ENCODE measurements around the gene AMFR. TPM values are rescaled to one million over a fixed set of nuclear protein-coding genes. Genes with fewer than 3 reads are reported as not detected.
A peak's percentile ranks its signal among the peaks of the same experiment; 100 is the strongest.

AMFR gene
- total RNA-seq, 1 donor from 2014 or later, result 69.9 TPM

GRCh38 chr16:56364865-56365264 is 60.5 kb downstream of the AMFR start:
- peaks cover 5% of the 10 kb centered on the region for H3K27me3 Mint-ChIP-seq (ENCODE audit: unreplicated experiment)
- no peak overlapping the region for H3K4me3 Mint-ChIP-seq (ENCODE audit: unreplicated experiment)
- peaks cover 3% of the 10 kb centered on the region for H3K9me3 Mint-ChIP-seq (ENCODE audit: unreplicated experiment)
- DNase-seq, result no peak
- TF ChIP-seq CTCF (IDR thresholded peaks at IDR 0.05; ENCODE audit: partially characterized antibody, unreplicated experiment), result no peak
- H3K27ac Mint-ChIP-seq (ENCODE audit: unreplicated experiment), result no peak overlapping the region
- H3K36me3 Mint-ChIP-seq (ENCODE audit: unreplicated experiment), result no peaks in the 10 kb centered on the region
- peaks cover 29% of the 10 kb centered on the region for H3K4me1 Mint-ChIP-seq (ENCODE audit: low read depth, unreplicated experiment)

- H3K36me3 Mint-ChIP-seq (ENCODE audit: unreplicated experiment), result no peaks in the 10 kb centered on the region
- no peak for TF ChIP-seq CTCF (IDR thresholded peaks at IDR 0.05; ENCODE audit: partially characterized antibody, unreplicated experiment)
- no peak for DNase-seq
- H3K4me1 Mint-ChIP-seq (ENCODE audit: low read depth, unreplicated experiment), result peaks cover 24% of the 10 kb centered on the region
- H3K27ac Mint-ChIP-seq (ENCODE audit: unreplicated experiment), result no peak overlapping the region
- peaks cover 7% of the 10 kb centered on the region for H3K27me3 Mint-ChIP-seq (ENCODE audit: unreplicated experiment)
- H3K4me3 Mint-ChIP-seq (ENCODE audit: unreplicated experiment), result no peak overlapping the region
- peaks cover 3% of the 10 kb centered on the region for H3K9me3 Mint-ChIP-seq (ENCODE audit: unreplicated experiment)
Measured at GRCh38 chr16:56363781-56364565, 61.4 kb downstream of the AMFR start.

- peaks cover 7% of the 10 kb centered on the region for H3K27me3 Mint-ChIP-seq (ENCODE audit: unreplicated experiment)
- H3K27ac Mint-ChIP-seq (ENCODE audit: unreplicated experiment), result no peak overlapping the region
- no peak for DNase-seq
- H3K36me3 Mint-ChIP-seq (ENCODE audit: unreplicated experiment), result no peaks in the 10 kb centered on the region
- peaks cover 5% of the 10 kb centered on the region for H3K9me3 Mint-ChIP-seq (ENCODE audit: unreplicated experiment)
- no peak overlapping the region for H3K4me3 Mint-ChIP-seq (ENCODE audit: unreplicated experiment)
- TF ChIP-seq CTCF (IDR thresholded peaks at IDR 0.05; ENCODE audit: partially characterized antibody, unreplicated experiment), result no peak
- peaks cover 22% of the 10 kb centered on the region for H3K4me1 Mint-ChIP-seq (ENCODE audit: low read depth, unreplicated experiment)
Measured at GRCh38 chr16:56363181-56363716, 62.1 kb downstream of the AMFR start.

- peaks cover 5% of the 10 kb centered on the region for H3K9me3 Mint-ChIP-seq (ENCODE audit: unreplicated experiment)
- no peak overlapping the region for H3K4me3 Mint-ChIP-seq (ENCODE audit: unreplicated experiment)
- no peak for TF ChIP-seq CTCF (IDR thresholded peaks at IDR 0.05; ENCODE audit: partially characterized antibody, unreplicated experiment)
- no peak for DNase-seq
- H3K36me3 Mint-ChIP-seq (ENCODE audit: unreplicated experiment), result no peaks in the 10 kb centered on the region
- H3K4me1 Mint-ChIP-seq (ENCODE audit: low read depth, unreplicated experiment), result peaks cover 22% of the 10 kb centered on the region
- H3K27me3 Mint-ChIP-seq (ENCODE audit: unreplicated experiment), result peaks cover 7% of the 10 kb centered on the region
- no peak overlapping the region for H3K27ac Mint-ChIP-seq (ENCODE audit: unreplicated experiment)
Measured at GRCh38 chr16:56362706-56363105, 62.6 kb downstream of the AMFR start.

GRCh38 chr16:56362057-56362655 is 63.2 kb downstream of the AMFR start:
- no peaks in the 10 kb centered on the region for H3K36me3 Mint-ChIP-seq (ENCODE audit: unreplicated experiment)
- H3K4me1 Mint-ChIP-seq (ENCODE audit: low read depth, unreplicated experiment), result peaks cover 19% of the 10 kb centered on the region
- no peak for TF ChIP-seq CTCF (IDR thresholded peaks at IDR 0.05; ENCODE audit: partially characterized antibody, unreplicated experiment)
- peaks cover 7% of the 10 kb centered on the region for H3K27me3 Mint-ChIP-seq (ENCODE audit: unreplicated experiment)
- H3K27ac Mint-ChIP-seq (ENCODE audit: unreplicated experiment), result peak overlapping the region; percentile 12
- DNase-seq, result no peak
- no peak overlapping the region for H3K4me3 Mint-ChIP-seq (ENCODE audit: unreplicated experiment)
- peaks cover 5% of the 10 kb centered on the region for H3K9me3 Mint-ChIP-seq (ENCODE audit: unreplicated experiment)

Data from glutamatergic neuron (in vitro differentiated cells).